Stimulated activated CD4-positive, alpha-beta T cell treated with anti-CD3 and anti-CD28 coated beads, Interleukin-4, amount 100 ng/mL, for 1 hour (primary cell): ENCODE data around the gene LRIT1.

Experiments
- DNase-seq: peaks from one replicate; pipeline ENCODE4 v3.0.0-alpha.2; 2020

LRIT1 gene

DNA sequence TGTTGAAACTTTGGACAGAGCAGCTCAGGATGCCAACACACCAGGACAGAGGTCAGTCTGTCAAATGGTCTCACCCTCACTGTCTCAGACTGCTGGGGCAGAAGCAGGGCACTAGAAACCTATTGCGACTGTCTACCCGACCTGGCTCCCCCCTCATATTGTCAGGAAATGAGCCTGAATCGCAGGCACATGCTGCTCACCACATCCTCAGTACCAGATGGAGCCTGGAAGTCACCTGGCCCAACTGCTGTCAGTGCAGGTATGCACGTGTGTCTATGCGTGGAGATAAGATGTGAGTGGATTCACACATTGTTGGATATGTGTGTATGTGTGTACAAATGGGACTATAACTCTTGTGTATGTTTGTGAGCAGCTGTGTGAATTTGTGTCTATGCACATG is 50.2 kb downstream of the LRIT1 start:
- no peak for DNase-seq

DNA sequence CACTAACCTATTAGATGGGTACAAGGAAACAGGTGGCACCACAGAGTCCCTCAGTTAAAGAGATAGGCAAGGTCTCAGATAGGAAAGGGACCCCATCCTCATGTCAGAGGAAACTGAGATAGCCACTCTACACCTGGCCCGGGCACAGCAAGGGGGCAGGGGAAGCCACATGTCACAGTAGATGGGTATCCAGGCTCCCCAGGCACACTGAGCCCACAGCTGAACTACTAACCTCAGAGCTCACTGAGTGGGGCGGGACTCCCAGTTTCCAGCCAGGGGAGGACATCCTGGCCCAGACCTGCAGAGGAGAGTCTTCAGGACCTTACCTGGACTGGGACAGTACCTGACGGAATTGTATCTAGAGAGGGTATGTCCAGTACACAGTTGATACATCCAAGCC is 50.7 kb downstream of the LRIT1 start:
- DNase-seq, result no peak

DNA sequence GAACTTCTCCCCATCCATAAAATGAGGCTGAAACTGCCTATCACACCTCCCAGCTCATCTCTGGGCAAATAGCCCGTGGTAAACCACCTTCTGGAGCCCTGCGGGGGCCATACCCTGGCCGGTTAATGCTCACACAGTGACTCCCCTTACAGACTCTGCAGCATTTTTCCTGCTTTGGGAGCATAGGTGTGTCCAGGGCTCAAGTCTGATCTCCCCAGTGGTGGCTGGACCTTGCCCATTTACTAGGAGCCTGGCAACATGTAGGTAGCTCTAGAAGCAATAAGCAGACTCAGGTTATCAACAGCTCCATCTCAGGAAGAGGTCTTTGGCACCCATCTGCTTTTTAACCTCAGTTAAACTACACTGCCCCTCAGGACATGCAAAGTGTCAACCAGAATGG is 52.5 kb downstream of the LRIT1 start:
- DNase-seq, result no peak

DNA sequence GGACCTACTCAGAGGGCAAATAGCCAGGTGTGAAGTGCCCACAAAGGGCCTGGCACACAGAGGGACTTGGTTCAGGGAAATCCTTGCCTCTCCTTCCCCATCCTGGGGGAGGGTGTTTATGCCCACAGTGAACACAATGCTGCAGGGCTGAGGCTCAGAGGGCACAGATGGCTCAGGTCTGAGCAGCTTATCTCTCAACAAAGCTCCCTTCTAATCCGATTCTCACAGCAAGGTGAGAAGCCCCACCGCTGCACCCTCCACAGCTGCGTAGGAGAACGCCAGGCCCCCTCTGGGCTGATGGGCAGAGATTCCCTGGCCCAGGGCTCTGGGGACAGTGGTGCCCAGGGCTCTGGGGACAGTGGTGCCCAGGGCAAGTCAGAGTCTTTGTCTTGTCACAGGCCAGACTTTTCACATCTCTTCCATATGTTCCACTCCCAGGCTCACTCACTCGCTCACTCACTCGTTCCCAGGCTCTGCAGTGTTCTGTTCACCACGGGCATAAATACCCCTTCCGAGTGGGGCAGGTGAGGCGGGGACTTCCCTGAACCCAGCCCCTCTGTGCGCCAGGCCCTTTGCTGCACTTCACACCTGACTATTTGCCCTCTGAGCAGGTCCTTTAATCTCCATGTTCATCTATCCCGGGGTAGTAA is 55.7 kb downstream of the LRIT1 start:
- DNase-seq, result no peak

DNA sequence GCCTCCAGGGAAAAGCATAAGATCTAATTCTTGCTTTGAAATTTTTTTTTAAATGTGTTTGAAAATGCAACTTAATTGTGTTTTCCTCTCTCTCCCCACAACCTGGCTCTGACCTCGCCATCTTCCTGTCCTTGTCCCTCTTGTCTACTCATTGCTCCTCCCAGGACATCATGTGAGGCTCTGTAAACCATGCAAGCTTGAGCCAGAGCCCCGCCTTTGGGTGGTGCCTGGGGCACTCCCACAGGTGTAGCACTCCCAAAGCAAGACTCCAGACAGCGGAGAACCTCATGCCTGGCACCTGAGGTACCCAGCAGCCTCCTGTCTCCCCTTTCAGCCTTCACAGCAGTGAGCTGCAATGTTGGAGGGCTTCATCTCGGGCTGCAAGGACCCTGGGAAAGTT is 56.8 kb downstream of the LRIT1 start:
- DNase-seq, result no peak

DNA sequence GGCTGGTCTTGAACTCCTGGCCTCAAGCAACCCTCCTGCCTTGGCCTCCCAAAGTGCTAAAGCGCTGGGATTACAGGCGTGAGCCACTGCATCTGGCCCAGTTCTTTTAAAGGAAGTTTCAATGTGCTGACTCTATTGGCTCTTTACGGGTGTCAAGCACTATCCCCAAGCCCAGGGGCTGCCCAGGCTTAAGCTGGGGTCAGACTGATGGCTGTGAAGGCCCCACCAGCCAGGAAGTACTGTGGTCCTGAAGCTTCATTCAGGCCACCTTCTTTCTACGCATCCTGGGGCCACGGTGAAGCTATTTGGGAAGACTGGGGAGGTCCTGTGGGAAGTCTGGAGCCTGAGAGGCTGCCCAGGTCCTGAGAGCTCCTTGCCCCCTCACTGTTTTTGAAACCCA is 59.7 kb downstream of the LRIT1 start:
- DNase-seq, result no peak
